HEK293 (cell line): ENCODE results near the gene NAPB.

Source experiments
- CTCF ChIP-seq: fragments of 450-650 bp; formaldehyde crosslinking; IDR thresholded peaks from 2 replicates; pipeline ENCODE4 v1.5.1; 2016; ENCODE audit warnings: missing biosample characterization, missing genetic modification characterization
- HOXA7 ChIP-seq: sonication (generic); formaldehyde crosslinking; IDR thresholded peaks from 2 replicates; pipeline ENCODE4 v1.8.1; 2022; ENCODE audit warnings: missing genetic modification reagents, borderline replicate concordance
- YY1 ChIP-seq: fragments of 450-650 bp; formaldehyde crosslinking; IDR thresholded peaks from 2 replicates; pipeline ENCODE4 v1.5.1; 2018; ENCODE audit warnings: missing biosample characterization, missing genetic modification characterization
- ZBTB17 ChIP-seq: fragments of 450-650 bp; formaldehyde crosslinking; IDR thresholded peaks from 2 replicates; pipeline ENCODE4 v1.5.1; 2016; ENCODE audit warnings: missing biosample characterization, missing genetic modification characterization
- ZBTB44 ChIP-seq: fragments of 450-650 bp; IDR thresholded peaks from 2 replicates; pipeline ENCODE4 v1.5.1; 2018; ENCODE audit warnings: missing biosample characterization, mild to moderate bottlenecking, missing genetic modification characterization
- ZNF274 ChIP-seq, 2 experiments: fragments of 200-500 bp in 1 of 2; fragments of 450-650 bp in 1 of 2; sonication (Bioruptor generic) in 1 of 2; formaldehyde crosslinking in 1 of 2; IDR thresholded peaks; 2 replicates each; pipeline versions ENCODE4 v1.5.1 to v1.6.1; 2014 to 2016; ENCODE audit warnings: borderline replicate concordance in 1 of 2, inconsistent platforms in 1 of 2, low read length in 1 of 2, missing biosample characterization in 1 of 2, missing genetic modification characterization in 1 of 2
- ZNF37A ChIP-seq: fragments of 450-650 bp; IDR thresholded peaks from 2 replicates; pipeline ENCODE4 v1.5.1; 2018; ENCODE audit warnings: missing biosample characterization, missing genetic modification characterization
- ZNF596 ChIP-seq: fragments of 450-650 bp; IDR thresholded peaks from 2 replicates; pipeline ENCODE4 v1.5.0; 2018; ENCODE audit warnings: missing biosample characterization, mild to moderate bottlenecking, missing genetic modification characterization, moderate library complexity
- ZNF621 ChIP-seq: fragments of 450-650 bp; formaldehyde crosslinking; IDR thresholded peaks from 2 replicates; pipeline ENCODE4 v1.5.1; 2017; ENCODE audit warnings: missing biosample characterization, missing genetic modification characterization
- ZNF639 ChIP-seq: fragments of 450-650 bp; formaldehyde crosslinking; IDR thresholded peaks from 2 replicates; pipeline ENCODE4 v1.5.1; 2016; ENCODE audit warnings: missing biosample characterization, missing genetic modification characterization
- ZNF707 ChIP-seq: fragments of 450-650 bp; formaldehyde crosslinking; IDR thresholded peaks from 2 replicates; pipeline ENCODE4 v1.5.1; 2016; ENCODE audit warnings: missing biosample characterization, missing genetic modification characterization

GRCh38 chr20:23336476-23336875 lies 84.8 kb downstream of the NAPB start:
- no peak for TF ChIP-seq ZBTB17 (tag by site-specific recombination)
- no peak for TF ChIP-seq ZNF274 (IDR thresholded peaks at IDR 0.05; ENCODE audit: low read length)
- TF ChIP-seq ZNF274 (tag by site-specific recombination; IDR thresholded peaks at IDR 0.05; ENCODE audit: borderline replicate concordance): no peak
- TF ChIP-seq CTCF (tag by site-specific recombination): no peak
- no peak for TF ChIP-seq ZBTB44 (tag by site-specific recombination)
- TF ChIP-seq ZNF639 (tag by site-specific recombination): no peak
- TF ChIP-seq YY1 (tag by site-specific recombination): no peak
- TF ChIP-seq ZNF621: no peak
- no peak for TF ChIP-seq ZNF707 (tag by site-specific recombination)
- no peak for TF ChIP-seq ZNF37A (tag by site-specific recombination)
- no peak for TF ChIP-seq HOXA7 (CRISPR knock-in tag)
- TF ChIP-seq ZNF596 (tag by site-specific recombination): no peak
